HG02973 (cell line): ENCODE data around the gene TTLL8.

ENCODE experiments used
- ATAC-seq: cut with Tn5 transposase; IDR thresholded peaks from one replicate; pipeline ENCODE4 v1.9.1; 2021; ENCODE audit warnings: moderate library complexity; ENCODE audit not compliant: unreplicated experiment

Gene TTLL8

DNA sequence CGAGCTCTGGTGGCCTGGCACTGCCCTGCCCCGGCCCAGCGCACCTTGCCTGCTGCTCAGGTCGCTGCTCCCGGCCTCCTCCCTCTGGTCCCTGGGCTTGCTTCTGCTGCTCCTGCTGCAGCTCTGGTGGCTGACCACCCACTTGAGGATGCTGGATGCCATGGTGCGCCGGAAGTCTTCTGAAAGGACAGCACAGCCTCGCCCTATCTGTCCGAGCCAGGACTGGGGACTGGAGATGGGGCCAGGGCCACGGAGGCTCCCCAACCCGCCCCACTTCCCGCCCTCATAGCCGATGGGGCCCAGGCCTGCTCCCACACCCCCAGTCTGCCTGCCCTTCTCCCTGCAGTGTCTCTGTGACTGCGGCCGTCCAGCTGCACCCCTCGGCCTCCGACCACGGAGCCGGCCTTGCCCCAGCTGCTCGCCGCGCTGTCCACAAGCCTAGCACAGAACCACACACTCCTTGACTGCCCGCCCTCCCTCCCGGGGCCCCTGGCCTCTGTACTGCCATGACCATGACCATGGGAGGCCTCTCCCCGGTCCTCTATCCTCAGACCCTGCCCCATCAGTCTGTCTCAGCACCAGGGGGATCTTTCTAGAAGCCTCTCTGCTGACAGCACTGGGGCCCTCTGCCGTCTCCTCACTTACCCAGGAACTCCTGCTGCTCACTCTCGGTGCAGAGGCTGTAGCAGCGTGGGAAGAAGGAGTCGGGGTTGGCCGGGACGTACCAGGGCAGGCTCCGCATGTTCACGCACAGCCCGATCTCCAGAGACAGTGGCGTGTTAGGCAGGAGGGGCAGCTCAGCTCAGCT is 12.7 kb downstream of the TTLL8 start:
- ATAC-seq, result no peak

DNA sequence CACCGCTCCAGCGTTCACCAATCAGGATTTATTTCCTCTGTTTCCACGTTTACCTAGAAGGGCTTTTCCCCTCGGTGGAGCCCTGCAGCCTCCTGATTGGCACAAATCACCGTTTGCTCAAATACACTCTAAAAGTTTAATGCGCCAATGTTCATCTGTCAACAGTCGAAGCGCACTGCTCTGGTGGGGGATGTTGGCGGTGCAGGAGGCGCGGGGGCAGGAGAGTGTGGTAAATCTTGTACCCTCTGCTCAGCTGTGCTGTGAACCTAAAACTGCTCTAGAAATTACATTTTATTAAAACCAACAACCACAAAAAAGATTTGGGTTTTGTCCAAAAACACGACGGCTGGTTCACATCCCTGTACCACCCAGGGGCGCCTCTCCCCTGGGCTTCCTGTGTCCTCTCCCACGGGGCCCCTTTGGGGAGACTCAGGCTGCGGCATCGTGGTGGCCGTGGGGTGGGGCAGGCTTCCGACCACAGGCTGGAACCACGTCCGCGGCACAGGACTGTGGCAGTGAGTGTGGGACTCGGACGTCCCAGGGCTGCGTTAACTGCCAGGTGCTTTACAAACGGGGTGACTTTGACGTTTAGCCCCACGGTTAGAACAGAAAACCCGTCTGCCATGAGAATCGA is 13.5 kb downstream of the TTLL8 start:
- ATAC-seq, result no peak

GRCh38 chr22:50041361-50042065 is 16.6 kb downstream of the TTLL8 start:
- ATAC-seq, result no peak

- no peak for ATAC-seq
Measured at GRCh38 chr22:50040717-50041116, 17.4 kb downstream of the TTLL8 start.

- ATAC-seq, result no peak
Measured at GRCh38 chr22:50039669-50040443, 18.2 kb downstream of the TTLL8 start.

GRCh38 chr22:50035976-50036724 is 21.9 kb downstream of the TTLL8 start:
- no peak for ATAC-seq

- ATAC-seq, result no peak
Measured at GRCh38 chr22:50035131-50035881, 22.8 kb downstream of the TTLL8 start.

DNA sequence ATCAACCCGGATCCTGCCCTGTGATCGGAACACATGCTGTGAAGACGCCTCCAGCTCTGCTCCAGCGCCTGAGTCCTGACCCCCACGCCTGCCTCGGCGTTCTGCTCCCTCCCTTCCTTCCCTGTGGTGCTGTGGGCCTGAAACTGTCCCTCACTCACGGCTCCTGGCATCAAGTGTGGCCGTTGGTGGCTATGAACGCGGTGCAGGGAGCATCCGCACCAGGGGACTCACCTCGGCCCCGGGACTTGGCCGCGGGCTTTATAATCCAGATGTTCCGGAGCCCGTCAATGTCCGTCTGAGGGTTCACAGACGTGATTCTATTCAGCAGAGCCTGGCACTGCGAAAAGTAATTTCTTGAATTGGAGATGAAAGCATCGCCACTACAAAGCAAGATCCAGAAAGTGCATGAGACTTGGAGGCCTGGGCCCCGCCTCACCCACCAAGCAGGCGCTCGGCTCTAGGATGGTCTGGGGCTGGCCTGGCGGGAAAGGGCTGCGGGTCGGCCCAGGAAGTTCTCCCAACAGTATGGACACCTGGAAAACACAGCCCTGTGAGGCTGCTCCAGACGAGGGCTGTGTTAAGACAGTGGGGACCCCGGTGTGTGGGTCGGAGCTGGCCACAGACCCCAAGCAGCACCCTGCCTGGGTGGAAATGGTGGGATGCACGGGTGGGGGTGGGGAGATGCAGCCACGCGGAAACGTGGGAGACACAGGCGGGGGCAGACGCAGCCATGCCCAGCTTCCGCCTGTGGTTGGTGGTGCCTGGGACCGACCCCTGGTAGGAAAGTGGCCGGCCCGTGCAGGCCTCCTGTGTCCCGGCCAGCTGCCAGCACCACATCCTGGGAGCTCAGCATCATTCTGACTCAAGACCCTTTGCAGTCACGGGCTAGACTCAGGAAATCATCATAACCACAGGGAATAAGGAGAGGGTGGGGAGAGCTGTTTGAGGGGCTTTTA is 23.7 kb downstream of the TTLL8 start:
- no peak for ATAC-seq

DNA sequence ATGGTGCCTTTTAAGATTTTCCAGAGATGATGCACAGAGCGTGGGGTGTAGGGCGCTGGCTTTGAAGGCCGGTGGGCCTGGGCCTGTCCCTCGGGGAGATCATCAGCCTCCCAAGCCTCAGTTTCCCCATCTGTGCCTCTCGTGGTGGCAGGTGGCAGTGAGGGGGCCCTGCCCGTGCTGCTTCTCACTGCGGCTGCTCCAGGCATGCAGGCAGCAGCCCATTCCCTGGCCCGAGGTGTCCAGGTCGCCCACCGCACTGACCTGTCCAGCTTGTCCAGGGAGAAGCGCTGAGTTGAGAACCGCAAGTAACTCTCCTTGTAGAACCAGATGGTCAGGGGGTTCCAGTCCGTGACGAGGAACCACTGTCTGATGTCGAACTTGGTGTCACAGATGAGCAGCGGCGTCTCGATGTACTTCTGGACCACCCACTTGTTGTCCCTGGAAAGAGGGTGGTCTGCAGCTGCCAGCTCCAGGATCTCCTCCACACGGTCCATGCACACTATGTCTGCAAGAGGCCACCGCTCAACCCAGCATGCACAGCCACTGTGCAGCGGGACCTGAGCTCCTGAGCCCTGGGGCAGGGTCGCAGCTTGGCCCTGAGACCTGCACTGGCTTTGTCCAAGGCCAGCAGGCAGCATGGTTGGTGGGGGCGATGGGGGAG is 25.0 kb downstream of the TTLL8 start:
- ATAC-seq, result no peak

GRCh38 chr22:50032109-50032871 is 25.8 kb downstream of the TTLL8 start:
- ATAC-seq, result no peak

DNA sequence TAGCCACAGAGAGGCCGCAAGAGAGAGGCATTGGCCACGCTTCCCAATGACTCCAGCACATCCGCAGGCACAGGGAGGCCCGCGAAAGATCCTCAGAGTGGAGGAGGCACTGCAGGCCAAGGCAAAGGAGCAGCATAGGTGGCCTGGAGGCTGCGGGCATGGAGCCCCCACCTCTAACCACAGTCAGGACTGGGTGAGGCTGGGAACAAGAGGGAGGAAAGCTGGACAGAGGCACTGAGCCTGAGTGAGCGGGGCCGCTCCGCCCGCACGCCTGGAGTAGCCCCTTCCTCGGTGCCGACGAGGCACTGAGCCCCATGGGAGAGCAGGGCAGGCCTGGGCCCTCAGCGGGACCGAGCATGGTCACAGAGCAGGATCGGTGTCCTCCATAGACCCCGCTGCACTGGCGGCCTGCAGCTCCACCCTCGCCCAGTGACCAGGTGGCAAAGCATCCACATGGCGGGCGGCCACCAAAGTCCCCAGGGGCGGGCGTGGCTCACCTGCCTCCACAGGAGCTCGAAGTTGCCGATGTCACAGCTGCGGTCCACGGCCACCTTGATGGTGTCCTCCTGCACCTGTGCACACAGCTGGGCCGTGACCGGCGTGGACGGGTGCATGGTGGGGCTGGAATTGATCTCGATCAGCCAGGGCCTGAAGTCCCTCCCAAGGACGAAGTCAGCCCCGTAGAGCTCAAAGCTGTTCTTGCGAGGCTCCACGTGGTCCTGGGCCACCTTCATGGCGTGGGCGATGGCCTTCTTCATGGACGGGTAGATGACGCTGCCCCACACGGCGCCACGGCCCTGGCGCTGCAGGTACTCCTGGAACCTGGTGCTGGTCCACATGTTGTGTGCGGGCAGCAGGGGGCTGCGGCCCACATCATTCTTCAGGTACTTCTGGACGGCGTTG is 26.7 kb downstream of the TTLL8 start:
- no peak for ATAC-seq

DNA sequence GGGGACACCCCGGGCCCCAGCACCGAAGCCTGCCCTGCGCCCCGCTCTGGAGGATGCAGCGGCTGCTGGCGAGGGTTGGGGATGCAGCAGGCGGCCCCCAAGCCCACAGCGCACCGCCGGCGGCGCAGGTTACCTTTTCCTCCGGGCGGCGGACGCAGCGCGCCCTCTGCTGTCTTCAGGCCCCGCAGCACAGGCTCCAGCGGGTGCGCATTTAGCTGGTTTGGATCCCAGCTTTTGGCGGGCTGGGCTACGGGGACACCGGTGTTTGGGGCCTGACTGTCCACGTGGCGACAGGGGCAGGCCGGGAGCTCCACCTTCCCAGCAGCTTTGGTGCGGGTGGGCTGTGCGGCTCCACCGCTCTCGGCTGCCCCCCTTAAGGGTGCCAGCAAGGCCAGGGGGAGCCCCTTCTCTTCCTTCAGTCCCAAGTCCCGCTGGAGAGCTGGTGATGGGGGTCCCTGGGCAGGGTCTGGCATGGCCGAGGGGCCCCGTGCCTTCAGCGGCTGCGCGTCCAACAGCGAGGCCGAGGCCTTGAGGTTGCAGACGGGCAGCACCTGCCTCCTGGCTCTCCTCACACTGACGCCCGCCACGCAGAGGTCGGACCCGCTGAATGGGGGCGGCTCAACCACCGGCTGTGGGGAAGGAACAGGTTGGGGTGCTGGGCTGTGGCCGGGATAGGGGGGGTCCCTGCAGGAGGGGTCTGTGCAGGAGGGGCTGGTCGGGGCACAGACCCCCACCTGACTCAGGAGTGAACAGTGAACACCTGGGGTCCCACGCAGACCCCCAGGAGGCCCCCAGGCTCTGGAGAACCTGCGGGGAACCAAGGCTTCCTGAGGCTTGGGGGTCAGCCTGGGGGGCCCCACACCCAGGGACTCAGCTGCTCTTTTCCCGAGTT is 27.6 kb downstream of the TTLL8 start:
- ATAC-seq, result no peak

- no peak for ATAC-seq
Measured at GRCh38 chr22:50027639-50028537, 30.2 kb downstream of the TTLL8 start.

DNA sequence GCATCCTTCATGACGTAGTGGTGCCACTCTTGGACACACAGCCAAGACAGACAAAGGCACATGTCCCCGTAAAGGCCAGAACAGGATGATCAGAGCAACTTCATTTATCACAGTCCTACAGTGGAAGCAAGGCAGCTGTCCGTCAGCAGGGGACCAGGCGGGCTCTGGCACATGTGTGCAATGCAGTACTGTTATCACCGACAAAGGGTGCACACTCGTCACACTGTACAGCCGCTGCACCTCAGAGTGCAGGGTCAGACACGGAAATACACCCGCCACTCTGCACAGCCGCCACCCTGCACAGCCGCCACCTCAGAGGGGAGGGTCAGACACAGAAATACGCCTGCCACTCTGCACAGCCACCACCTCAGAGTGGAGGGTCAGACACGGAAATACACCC is 32.1 kb downstream of the TTLL8 start:
- ATAC-seq, result no peak
